GM19455 (cell line): ENCODE results near the gene ARFRP1.

Experiments used
- ATAC-seq: cut with Tn5 transposase; IDR thresholded peaks from one replicate; pipeline ENCODE4 v1.9.1; 2021; ENCODE audit not compliant: unreplicated experiment

Gene ARFRP1

DNA sequence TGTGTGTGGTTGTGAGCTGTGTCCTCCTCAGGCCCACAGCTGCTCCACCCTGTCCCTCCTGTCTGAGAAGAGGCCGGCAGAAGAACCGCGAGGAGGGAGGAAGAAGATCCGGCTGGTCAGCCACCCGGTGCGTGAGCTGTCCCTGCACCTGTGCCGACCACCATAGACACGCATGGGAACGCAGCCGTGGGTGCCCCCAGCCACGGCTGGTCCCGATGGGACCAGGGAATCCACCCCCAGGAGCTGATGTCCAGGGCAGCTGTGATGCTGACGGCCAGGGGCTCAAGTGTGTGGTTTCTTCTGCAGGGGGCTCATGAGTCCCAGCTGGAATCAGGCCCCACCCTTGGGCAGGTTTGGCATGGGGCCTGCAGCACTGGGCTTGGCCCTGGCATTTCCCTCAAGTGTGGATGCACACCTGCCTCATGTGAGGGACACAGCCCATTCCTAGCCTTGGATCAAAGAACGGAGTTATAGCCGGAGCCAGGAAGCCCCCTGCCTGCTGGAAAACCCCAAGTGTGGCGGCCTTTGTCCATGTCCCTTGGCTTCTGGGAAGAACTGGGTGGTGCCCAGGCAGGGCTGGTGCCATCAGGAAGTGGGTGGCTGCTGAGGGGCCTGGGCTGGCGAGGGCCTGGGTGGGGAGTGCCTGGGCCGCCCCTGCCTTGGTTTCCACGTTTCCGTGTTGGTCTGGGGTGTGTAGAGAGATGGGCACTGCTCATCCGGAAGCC is 15.9 kb downstream of the ARFRP1 start:
- ATAC-seq, result no peak

DNA sequence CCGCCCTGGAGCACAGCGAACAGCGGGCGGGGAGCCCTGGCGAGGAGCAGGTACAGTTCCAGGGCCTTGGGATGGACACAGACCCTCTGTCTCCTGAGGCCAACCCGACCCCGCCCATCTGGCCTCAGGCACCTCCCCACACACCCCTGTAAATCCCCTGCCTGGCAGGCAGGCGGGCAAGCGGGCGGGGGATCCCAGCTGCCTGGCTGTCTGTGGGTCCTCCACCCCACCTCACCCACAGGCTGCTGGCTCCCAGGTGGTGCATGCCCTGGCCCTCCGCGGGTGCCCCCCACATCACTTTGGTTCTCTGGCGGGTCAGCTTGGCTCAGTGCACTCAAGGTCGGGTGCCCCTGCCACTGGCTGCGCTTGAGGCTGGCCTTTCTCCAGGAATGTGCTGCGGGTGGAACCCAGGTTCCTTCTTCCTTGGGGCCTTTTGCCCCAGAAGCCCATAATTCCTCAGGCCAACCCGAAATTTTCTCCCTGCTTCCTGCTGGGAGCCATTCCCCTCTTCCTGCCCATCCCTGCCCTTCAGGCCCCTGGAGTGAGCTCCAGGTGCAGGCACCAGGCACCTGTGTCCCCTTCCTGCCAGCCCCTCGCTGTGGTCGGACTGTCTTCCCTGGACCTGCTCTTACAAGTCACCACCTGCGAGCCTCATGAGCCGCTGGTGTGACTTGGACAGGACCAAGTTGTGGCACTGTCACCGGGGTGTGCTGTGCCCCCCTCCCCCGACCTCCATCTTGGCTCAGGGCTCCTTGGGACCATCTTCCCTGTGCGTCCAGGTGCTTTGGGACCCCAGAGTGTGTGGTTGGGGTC is 16.7 kb downstream of the ARFRP1 start:
- ATAC-seq, result no peak

DNA sequence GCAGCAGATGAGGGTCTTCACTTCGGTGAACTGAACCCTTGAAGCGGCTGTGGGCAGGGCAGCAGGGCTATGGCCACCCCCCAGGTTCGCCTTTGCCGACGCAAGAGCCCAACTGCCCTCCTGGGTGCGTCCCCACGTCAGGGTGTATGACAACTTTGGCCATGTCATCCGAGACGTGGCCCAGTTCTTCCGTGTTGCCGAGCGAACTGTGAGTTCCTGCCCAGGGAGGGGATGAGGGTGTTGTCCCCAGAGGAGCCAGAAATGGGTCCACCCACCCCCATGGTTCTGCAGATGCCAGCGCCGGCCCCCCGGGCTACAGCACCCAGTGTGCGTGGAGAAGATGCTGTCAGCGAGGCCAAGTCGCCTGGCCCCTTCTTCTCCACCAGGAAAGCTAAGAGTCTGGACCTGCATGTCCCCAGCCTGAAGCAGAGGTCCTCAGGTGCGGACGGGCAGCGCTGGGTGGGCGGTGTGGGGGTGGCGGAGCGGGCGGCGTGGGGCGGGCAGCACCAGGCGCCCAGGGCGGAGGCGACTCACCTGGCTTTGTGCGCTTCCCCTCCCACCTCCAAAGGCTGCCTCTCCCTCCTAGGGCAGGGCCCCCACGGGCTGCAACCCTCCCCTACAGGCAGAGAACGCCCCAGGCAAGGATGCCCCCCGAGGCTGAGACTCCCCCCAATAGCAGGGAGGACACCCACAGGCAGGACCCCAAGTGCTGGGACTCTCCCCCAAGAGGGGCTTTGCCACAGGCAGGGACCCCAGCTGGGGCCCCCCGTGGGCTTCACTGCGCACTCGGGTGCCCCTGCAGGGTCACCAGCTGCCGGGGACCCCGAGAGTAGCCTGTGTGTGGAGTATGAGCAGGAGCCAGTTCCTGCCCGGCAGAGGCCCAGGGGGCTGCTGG is 17.5 kb downstream of the ARFRP1 start:
- ATAC-seq, result no peak

DNA sequence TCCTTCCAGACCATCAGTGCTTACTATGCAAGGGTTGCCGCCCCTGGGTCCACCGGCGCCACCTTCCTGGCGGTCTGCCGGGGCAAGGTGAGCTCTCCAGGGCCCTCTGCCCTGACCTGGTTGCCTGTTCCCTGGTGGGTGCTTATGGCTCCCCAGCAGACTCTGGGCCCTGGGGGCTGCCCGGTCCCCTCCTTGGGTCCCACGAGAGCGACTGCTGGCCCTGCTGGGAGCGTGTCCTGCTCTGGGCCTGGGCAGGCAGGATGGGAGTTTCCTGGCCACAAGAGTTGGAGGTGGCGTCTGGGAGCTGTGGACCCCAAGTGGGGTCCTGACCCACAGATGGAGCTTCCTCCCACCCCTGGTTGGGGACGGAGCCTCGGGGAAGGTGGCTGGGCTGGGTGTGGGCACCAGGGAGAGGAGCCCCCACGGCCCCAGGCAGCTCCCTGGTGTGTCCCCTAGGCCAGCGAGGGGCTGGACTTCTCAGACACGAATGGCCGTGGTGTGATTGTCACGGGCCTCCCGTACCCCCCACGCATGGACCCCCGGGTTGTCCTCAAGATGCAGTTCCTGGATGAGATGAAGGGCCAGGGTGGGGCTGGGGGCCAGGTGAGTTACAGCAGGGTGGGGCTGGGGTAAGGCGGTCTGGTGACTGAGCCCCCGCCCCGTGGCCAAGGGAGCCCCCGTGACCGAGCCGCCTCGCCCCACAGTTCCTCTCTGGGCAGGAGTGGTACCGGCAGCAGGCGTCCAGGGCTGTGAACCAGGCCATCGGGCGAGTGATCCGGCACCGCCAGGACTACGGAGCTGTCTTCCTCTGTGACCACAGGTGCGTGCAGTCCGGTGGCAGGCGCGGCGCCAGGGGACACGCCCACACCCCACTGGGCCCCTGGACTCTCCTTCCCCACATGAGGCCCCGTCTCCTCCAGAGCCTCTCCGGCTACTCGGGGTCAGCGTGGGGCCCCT is 18.5 kb downstream of the ARFRP1 start:
- no peak for ATAC-seq

DNA sequence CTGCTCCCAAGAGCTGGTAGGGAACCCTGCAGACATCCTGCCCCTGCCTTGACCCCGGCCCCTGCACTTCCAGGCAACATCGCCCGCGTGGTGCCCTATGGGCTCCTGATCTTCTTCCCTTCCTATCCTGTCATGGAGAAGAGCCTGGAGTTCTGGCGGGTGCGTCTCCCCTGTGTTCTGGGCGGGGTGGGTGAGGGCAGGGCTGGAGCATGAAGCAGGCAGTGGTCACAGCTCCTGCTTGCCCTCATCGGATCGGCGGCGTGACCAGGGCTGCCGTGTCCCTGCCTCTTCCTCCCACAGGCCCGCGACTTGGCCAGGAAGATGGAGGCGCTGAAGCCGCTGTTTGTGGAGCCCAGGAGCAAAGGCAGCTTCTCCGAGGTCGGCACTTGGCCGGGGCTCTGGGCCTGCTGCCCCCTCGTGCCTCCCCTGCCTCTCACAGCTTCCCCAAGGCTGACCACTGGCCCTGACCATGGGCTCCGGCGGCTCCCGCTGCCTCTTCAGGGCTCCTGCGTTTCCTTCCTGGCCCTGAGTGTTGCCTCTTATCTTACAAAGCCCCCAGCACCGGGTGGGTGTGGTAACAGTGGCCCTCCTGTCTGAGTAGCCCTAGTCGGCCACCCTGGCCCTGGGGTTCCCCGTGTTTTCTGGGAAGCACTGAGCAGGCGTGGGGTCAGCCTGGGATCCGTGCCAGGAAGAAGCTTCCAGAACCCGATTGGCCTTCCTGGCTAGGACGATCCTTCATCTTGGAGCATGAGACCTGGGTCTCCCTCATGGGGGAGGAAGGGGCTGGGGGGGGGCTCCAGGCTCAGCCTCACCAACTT is 19.3 kb downstream of the ARFRP1 start:
- ATAC-seq, result no peak

DNA sequence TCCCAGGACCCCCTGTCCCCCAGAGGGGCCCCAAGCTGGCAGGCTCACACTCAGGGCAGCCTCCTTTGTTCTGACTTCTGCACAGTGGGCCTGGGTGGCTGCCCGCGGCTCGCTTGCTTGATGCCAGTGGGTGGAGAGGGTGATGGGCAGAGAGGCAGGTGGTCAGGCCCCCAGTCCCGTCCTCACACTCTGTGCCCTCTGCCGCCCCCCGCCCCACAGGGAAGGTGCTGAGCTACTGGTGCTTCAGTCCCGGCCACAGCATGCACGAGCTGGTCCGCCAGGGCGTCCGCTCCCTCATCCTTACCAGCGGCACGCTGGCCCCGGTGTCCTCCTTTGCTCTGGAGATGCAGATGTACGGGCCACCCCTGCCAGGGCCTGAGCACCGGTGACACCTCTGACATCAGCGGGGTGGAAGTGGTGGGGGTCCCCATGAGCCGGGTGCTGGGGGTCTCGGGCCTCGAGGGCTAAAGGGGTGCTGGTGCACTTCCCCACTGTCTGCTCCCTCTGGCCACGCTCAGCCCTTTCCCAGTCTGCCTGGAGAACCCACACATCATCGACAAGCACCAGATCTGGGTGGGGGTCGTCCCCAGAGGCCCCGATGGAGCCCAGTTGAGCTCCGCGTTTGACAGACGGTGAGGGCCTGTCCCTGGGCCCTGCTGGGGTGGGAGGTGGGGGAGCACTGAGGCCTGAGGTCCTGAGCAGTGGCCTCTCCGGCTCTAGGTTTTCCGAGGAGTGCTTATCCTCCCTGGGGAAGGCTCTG is 20.2 kb downstream of the ARFRP1 start:
- no peak for ATAC-seq

DNA sequence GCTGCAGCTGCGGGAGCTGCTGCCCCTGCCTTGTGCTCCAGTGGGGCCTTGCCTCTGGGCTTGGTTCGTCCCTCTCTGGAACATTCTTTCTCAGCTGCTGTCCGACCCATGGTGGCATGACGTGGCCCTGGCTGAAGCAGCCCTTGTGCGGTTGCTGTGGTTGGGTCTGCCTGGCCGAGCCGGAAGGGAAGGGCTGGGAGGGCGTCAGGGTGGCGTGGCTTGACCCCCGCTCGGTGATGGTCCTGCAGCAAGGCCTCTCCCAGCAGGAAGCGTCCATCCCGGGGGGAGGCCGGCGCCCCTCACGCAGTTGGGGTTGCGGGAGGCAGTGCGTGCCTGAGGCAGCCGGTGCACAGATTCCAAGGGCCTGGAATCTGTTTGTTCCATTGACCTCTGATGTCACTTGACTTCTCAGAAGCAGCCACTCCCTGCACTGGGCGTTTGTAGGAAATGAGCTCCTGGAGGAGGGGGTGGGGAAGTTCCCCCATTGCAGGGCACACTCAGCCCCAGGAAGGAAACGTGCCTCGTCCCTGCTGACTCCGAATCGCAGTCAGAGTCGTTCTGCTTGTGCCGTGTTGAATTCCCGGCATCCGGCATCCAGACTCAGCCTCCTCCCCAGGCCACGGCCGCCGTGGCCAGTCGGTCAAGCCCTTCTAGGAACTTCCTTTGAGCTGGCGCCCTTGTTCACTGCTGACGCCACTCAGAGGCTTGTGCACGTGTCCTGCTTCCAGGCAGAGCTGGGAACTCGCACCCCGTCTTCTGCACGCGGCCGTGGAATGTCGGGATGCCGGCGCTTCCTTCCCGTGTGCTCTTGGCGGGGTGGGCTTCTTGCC is 21.1 kb downstream of the ARFRP1 start:
- no peak for ATAC-seq

DNA sequence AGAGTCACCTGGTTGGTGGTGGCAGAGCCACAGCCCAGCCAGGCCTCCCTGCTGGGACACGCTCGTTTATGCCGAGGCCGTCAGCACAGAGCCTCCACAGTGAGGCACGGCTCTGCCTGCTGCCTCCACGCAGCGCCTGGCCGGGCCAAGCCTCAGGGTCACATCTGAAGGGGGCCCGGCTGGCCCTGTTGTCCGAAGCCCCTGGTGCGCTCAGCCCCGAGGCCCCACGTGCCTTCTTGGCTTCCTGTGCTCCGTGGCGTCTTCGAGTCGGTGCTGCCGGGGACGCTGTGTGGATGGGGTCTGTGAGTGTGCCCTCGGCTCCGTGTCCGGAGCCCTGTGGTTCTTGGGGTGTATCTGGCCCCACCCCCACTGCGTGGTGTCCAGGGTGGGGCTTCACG is 21.7 kb downstream of the ARFRP1 start:
- no peak for ATAC-seq

DNA sequence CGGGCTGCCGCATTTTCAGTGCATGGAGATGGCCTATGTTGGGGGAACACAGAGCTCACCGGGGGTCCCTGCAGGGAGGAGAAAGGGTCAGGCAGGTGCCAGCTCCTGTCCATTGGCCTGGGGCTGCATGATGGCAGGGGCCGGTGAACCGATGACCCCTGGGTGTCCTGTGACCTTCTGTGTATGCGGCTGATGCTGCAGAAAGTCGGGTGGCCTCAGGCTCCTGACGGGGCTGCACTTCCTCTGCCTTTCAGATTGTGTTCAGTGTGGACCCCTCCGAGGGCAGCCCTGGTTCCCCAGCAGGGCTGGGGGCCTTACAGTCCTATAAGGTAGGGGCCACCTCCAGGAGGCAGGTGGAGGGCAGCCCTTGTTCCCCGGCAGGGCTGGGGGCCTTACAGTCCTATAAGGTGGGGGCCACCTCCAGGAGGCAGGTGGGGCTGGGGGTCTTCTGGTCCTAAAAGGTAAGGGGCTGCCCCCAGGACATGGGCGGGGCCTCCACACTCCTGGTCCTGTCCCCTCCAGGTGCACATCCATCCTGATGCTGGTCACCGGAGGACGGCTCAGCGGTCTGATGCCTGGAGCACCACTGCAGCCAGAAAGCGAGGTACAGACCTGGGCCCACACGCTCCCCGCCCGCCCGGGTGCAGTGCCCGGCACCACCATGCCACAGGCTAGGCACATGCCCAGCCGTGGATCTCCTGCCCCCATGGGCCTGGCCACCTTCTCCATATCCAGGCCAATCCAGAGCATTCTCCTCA is 22.3 kb downstream of the ARFRP1 start:
- ATAC-seq, result no peak

DNA sequence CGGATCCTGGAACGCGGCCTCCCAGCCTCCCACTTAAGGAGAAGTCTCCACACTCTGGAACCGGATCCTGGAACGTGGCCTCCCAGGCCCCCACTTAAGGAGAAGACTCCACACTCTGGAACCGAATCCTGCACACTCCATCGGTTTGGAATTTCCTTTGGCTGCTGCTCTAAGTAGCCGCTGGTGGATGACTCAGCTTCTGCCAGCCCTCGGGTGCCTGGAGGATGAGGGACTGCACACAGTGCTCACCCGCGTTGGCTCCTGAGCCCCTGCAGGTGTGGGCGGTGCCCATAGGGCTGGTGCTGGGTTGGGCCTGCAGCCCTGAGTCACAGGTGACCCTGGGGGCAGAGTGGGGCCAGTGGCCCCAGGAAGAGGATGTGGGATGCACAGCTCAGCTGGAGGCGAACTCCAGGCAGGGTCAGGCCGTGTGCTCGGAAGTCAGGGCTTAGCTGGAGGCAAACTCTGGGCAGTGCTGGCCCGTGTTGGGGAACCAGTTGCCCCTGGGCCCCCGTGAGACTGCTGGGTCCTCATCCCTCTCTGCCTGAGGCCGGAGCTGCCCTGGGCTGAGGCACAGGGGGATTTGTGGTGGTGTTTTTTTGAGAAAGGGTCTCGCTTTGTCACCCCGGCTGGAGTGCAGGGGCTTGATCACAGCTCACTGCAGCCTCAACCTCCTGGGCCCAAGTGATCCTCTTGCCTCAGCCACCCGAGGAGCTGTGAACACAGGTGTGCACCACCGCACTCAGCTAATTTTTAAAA is 25.2 kb downstream of the ARFRP1 start:
- no peak for ATAC-seq

DNA sequence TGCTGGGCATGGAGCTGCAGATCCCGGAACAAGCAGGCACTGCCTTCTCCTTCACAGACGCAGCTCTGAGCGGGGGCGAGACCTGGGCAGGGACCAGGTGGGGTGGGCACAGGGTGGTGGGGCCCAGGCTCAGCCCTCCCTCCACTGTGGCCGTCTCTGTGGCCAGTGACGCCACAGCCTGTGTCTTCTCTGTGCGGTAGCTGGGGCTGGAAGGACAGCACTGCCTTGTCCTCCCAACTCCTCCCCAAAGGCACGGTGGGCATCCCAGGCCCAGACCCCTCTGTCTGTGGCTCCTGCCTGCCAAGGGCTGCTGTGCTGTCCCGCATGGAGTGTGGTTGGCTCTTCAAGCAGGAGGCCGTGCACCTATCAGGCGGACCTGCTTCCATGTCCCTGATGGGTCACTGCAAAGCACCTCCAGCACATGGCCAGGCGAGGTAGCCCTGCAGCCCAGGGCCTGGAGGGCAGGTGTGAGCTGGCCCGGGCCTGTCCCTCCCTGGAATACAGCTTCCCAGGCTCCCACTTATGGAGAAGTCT is 26.1 kb downstream of the ARFRP1 start:
- ATAC-seq, result no peak

DNA sequence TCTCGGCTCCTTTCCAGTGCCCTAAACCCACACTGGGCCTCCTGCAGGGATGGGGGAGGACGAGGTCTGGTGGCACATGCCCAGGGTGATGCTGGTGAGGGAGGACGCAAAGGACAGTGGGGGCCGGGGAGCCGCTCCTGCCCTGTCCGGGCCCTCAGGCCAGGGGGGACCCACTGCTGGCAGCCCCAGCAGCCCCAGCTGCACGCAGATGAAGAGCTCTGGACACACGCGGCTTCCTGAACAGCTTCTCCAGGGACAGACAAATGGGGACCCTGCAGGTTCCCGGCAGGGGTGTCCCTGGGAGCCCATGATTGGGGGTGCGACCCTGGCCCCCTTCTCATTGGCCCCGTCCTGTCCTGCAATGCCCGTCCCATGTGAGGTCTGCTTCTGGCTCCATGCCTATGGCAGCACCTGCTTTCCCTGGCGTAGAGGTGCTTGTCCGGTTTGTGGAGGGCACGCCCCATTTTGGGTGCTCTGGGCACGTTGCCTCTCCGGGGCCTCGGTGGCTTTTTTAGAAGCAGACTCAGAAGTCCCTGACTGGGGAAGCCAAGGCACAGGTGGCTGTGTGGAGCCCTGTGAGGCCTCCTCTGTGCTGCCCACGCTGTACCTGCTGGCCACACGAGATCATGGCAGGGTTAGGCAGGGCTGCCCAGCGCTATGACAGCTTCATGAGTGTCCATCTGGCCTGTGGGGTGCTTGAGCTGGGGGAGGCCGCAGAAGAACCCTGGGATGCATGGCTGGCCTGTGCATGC is 26.7 kb downstream of the ARFRP1 start:
- no peak for ATAC-seq

DNA sequence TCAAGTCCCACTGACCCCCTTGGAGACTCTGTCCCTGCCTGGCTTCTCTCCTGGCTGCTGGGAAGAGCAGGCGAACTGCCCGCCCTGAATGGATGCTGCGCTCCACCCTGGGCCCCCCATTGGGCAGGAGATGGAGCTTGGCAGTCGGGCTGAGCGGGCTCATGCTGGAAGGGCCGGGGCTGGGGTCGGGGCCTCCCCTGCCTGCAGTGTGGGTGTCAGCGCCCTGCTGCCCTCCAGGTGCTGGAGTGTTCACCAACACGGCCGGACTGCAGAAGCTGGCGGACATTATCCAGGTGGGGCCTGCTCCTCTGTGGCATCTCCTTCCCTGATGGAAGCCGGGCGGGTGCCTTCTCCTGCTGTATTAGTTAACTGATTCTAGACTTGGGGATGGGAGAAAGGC is 27.3 kb downstream of the ARFRP1 start:
- ATAC-seq, result no peak

DNA sequence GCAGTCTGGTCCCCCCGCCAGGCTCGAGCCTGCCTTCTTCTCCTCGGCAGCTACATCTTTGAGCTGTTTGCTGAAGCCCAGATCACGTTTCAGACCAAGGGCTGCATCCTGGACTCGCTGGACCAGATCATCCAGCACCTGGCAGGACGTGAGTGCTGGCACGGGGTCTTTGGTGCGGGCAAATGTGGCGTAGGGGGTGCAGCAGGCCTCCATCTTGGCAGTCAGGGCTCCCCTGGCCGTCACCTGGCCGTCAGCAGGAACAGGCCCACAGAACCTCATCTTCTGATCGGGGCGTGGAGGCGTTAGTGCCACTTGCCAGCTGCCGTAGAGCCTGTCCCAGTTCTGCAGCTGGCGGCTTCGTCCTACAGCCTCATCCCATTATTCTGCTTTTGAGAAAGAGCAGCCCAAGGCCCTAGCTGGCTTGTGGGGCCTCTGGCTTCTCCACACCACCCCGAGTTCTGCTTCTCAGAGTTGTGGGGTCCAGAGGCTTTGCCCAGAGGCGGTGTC is 27.9 kb downstream of the ARFRP1 start:
- no peak for ATAC-seq
